Measurements from ENCODE around the gene GALNT10. TPM values are rescaled to one million over a fixed set of nuclear protein-coding genes. Genes with fewer than 3 reads are reported as not detected.

GALNT10 gene
- total and polyA plus RNA-seq, 8 donors: 5.3 to 76.4 (median 27.4) TPM

GRCh38 chr5:154236011-154236410 is 45.5 kb downstream of the GALNT10 start:
- no peaks in the 10 kb centered on the region for H3K36me3 ChIP-seq
- H3K4me1 ChIP-seq: peaks cover 0 to 65% (median 19%) of the 10 kb centered on the region in 4 donors
- TF ChIP-seq CTCF (IDR thresholded peaks at IDR 0.05): no peak
- TF ChIP-seq POLR2A (IDR thresholded peaks at IDR 0.05): no peak
- TF ChIP-seq EP300 (IDR thresholded peaks at IDR 0.05): no peak
- no peak for TF ChIP-seq POLR2AphosphoS5 (IDR thresholded peaks at IDR 0.05)
- no peak for DNase-seq
- WGBS, 5 donors: 77 to 100% (median 93%) methylated on average over 1 of the region's 1 CpG
- intact Hi-C loops (cut with DNase I; ENCODE audit: low total_unique reads): no loop called here
- H3K27me3 ChIP-seq: no peaks in the 10 kb centered on the region
- no peak overlapping the region for H3K27ac ChIP-seq
- H3K9me3 ChIP-seq: no peaks in the 10 kb centered on the region
- H3K4me3 ChIP-seq: no peak overlapping the region

GRCh38 chr5:154236536-154237375 is 46.2 kb downstream of the GALNT10 start:
- intact Hi-C loops (cut with DNase I; ENCODE audit: low total_unique reads): no loop called here
- Histone ChIP-seq H3K4me3 (no peak overlapping the region), H3K4me1 (peaks cover 0 to 69% (median 20%) of the 10 kb centered on the region in 4 donors), H3K36me3 (no peaks in the 10 kb centered on the region), H3K27me3 (no peaks in the 10 kb centered on the region), H3K27ac (no peak overlapping the region), H3K9me3 (no peaks in the 10 kb centered on the region)
- TF ChIP-seq EP300 (IDR thresholded peaks at IDR 0.05) (no peak), CTCF (IDR thresholded peaks at IDR 0.05) (no peak)
- WGBS, 5 donors: 82 to 93% (median 86%) methylated on average over 7 of the region's 7 CpGs
- DNase-seq: no peak

- Histone ChIP-seq H3K4me3 (no peak overlapping the region), H3K4me1 (peaks cover 0 to 66% (median 24%) of the 10 kb centered on the region in 4 donors), H3K27me3 (no peaks in the 10 kb centered on the region), H3K27ac (no peak overlapping the region), H3K9me3 (no peaks in the 10 kb centered on the region), H3K36me3 (no peaks in the 10 kb centered on the region)
- no peak for TF ChIP-seq CTCF (IDR thresholded peaks at IDR 0.05)
- TF ChIP-seq POLR2A (IDR thresholded peaks at IDR 0.05): no peak
- TF ChIP-seq POLR2AphosphoS5 (IDR thresholded peaks at IDR 0.05): no peak
- TF ChIP-seq EP300 (IDR thresholded peaks at IDR 0.05): no peak
- 94 to 99% (median 96%) methylated on average over 5 of the region's 5 CpGs for WGBS, 5 donors
- no peak for DNase-seq
- intact Hi-C loops (cut with DNase I; ENCODE audit: low total_unique reads): no loop called here
Observed at GRCh38 chr5:154237376-154237743, 46.8 kb downstream of the GALNT10 start.

- Histone ChIP-seq H3K4me3 (no peak overlapping the region), H3K9me3 (no peaks in the 10 kb centered on the region), H3K4me1 (peaks cover 0 to 68% (median 28%) of the 10 kb centered on the region in 4 donors), H3K36me3 (no peaks in the 10 kb centered on the region), H3K27ac (no peak overlapping the region), H3K27me3 (no peaks in the 10 kb centered on the region)
- no peak for TF ChIP-seq EP300 (IDR thresholded peaks at IDR 0.05)
- TF ChIP-seq CTCF (IDR thresholded peaks at IDR 0.05): no peak
- TF ChIP-seq POLR2A (IDR thresholded peaks at IDR 0.05): no peak
- intact Hi-C loops (cut with DNase I; ENCODE audit: low total_unique reads): no loop called here
- 63 to 90% (median 87%) methylated on average over 5 of the region's 5 CpGs for WGBS, 5 donors
- DNase-seq: no peak
Observed at GRCh38 chr5:154237946-154238345, 47.4 kb downstream of the GALNT10 start.

All from stomach (tissue), 9 donors.